Left hindlimb (tissue), 1 donor: ENCODE results near the gene TCFL5.
"Not testable (repeated sequence)": the region's sequence is repeated elsewhere in the genome, so short reads cannot be mapped to it uniquely, and the experiment has no call there.

Source experiments
- DNase-seq: peaks from one replicate; pipeline ENCODE4 v3.0.0-alpha.2; 2018

The TCFL5 gene

GRCh38 chr20:62879275-62880146, 17.9 kb upstream of the TCFL5 start:
- no peak for DNase-seq

- no peak for DNase-seq
These were observed 16.8 kb upstream of the TCFL5 start for GRCh38 chr20:62878244-62879038.

GRCh38 chr20:62876902-62877816, 15.5 kb upstream of the TCFL5 start:
- DNase-seq = peak; percentile 88

- no peak for DNase-seq
These were observed 14.9 kb upstream of the TCFL5 start for GRCh38 chr20:62876501-62876901.

- DNase-seq = peak; percentile 83
These were observed 14.1 kb upstream of the TCFL5 start for GRCh38 chr20:62875419-62876361.

GRCh38 chr20:62874964-62875344, 13.3 kb upstream of the TCFL5 start:
- DNase-seq = no peak

- peak; percentile 67 for DNase-seq
These were observed 12.0 kb upstream of the TCFL5 start for GRCh38 chr20:62873681-62874031.

GRCh38 chr20:62873280-62873679, 11.7 kb upstream of the TCFL5 start:
- DNase-seq = no peak

GRCh38 chr20:62872862-62873261, 11.2 kb upstream of the TCFL5 start:
- DNase-seq = no peak

GRCh38 chr20:62872184-62872847, 10.7 kb upstream of the TCFL5 start:
- DNase-seq = no peak

GRCh38 chr20:62864207-62864606, 2.6 kb upstream of the TCFL5 start:
- DNase-seq = no peak

GRCh38 chr20:62860924-62861691, 514 bp downstream of the TCFL5 start:
- DNase-seq = peak; percentile 59

GRCh38 chr20:62860391-62860923, 1.2 kb downstream of the TCFL5 start:
- DNase-seq = no peak

GRCh38 chr20:62859721-62860120, 1.9 kb downstream of the TCFL5 start:
- no peak for DNase-seq

GRCh38 chr20:62858058-62858830, 3.4 kb downstream of the TCFL5 start:
- DNase-seq = no peak

- no peak for DNase-seq
These were observed 4.5 kb downstream of the TCFL5 start for GRCh38 chr20:62856931-62857619.

- DNase-seq = no peak
These were observed 6.5 kb downstream of the TCFL5 start for GRCh38 chr20:62855120-62855519.

GRCh38 chr20:62854121-62854520, 7.5 kb downstream of the TCFL5 start:
- no peak for DNase-seq

- DNase-seq = not testable (repeated sequence)
These were observed 8.3 kb downstream of the TCFL5 start for GRCh38 chr20:62853304-62853703.
